ENCODE data around the gene RAD9A.
A peak's percentile ranks its signal among the peaks of the same experiment; 100 is the strongest.

DNA sequence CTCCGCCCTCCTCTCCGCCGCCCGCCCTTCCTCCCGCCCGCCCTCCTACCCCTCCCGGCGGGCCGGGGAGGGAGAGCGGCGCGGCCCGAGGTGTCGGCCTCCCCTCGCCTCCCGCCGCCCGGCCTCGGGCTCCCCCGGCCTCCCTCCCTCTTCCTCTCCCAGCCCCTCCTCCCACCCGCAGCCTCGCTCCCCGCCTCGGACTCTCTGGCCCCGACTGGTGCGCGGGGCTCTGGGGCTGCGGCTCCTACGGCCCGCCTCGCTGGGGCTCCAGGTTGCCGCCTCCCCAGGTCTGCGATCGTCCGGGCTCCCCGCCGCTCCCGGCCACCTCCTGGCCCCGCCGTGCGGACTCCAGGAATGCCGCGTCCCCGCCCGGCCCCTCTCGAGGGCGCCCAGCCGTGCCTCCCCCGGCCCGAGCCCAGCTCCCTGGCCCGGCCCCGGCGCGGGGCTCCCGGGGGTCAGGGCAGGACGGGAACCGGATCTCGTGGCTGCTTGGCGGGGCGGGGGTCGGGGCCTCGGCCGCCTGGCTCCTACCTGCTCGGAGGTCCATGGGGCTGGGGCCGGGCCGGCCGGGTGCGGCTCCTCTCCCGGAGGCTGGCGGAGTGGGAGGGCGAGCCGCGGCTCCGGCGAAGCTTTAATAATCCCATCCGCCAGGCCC lies 18.7 kb upstream of the RAD9A start, which contains the start of gene CLCF1:
- TF ChIP-seq, protein P1, sequence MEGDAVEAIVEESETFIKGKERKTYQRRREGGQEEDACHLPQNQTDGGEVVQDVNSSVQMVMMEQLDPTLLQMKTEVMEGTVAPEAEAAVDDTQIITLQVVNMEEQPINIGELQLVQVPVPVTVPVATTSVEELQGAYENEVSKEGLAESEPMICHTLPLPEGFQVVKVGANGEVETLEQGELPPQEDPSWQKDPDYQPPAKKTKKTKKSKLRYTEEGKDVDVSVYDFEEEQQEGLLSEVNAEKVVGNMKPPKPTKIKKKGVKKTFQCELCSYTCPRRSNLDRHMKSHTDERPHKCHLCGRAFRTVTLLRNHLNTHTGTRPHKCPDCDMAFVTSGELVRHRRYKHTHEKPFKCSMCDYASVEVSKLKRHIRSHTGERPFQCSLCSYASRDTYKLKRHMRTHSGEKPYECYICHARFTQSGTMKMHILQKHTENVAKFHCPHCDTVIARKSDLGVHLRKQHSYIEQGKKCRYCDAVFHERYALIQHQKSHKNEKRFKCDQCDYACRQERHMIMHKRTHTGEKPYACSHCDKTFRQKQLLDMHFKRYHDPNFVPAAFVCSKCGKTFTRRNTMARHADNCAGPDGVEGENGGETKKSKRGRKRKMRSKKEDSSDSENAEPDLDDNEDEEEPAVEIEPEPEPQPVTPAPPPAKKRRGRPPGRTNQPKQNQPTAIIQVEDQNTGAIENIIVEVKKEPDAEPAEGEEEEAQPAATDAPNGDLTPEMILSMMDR (conservative IDR thresholded peaks at IDR 0.05) = no peak
- TF ChIP-seq ZFX (IDR thresholded peaks at IDR 0.05) = peak; percentile 61; the same call in 1 of the 2 replicates

Measured in C4-2B (cell line).